Measurements from ENCODE around the gene RRP15. TPM values are rescaled to one million over a fixed set of nuclear protein-coding genes. Genes with fewer than 3 reads are reported as not detected.
"Not testable (repeated sequence)": the region's sequence is repeated elsewhere in the genome, so short reads cannot be mapped to it uniquely, and the experiment has no call there.

RRP15 gene
- total and polyA plus RNA-seq, 2 of the 8 experiments (the other 6 are each of a cell fraction or from before 2014, with no cell fraction given): 3.7 to 52.8 TPM

- TF ChIP-seq EZH2 (IDR thresholded peaks at IDR 0.05; ENCODE audit: low read depth, low read length, severe bottlenecking): no peak
- no peak for TF ChIP-seq CTBP2 (IDR thresholded peaks at IDR 0.05; ENCODE audit: borderline replicate concordance, insufficient read depth, insufficient read length, low read length)
Observed at GRCh38 chr1:218317061-218317460, 32.0 kb downstream of the RRP15 start (continued).

- H2BK15ac ChIP-seq (ENCODE audit: low read length); H2AFZ ChIP-seq (ENCODE audit: low read length); H3K79me1 ChIP-seq (ENCODE audit: low read depth, low read length); DNase-seq (ENCODE audit: low read depth in 1 of 2, low spot score in 2 of 2); H2AK5ac ChIP-seq (ENCODE audit: low read depth, low read length); H2BK20ac ChIP-seq (ENCODE audit: low read length); H4K8ac ChIP-seq (ENCODE audit: extremely low read depth, insufficient read depth, low read length); H4K20me1 ChIP-seq (replicated peaks in 1 of 2; ENCODE audit: control insufficient read depth in 1 of 2, insufficient read depth in 2 of 2, low read length in 2 of 2); H3K23me2 ChIP-seq (ENCODE audit: low read depth, low read length); H3K27me3 ChIP-seq (replicated peaks in 1 of 4; ENCODE audit: control insufficient read depth in 3 of 4, extremely low read depth in 1 of 4, insufficient read depth in 3 of 4, low read length in 3 of 4); H3K4me3 ChIP-seq (ENCODE audit: extremely low read depth in 1 of 4, insufficient read depth in 2 of 4, low read depth in 3 of 4, low read length in 4 of 4); H4K91ac ChIP-seq (replicated peaks; ENCODE audit: insufficient read length, low read length); H3K23ac ChIP-seq (ENCODE audit: insufficient read length); H2BK5ac ChIP-seq (ENCODE audit: low read depth, low read length); H3K4me1 ChIP-seq (replicated peaks in 1 of 4; ENCODE audit: control insufficient read depth in 3 of 4, insufficient read depth in 4 of 4, low read length in 3 of 4); H3K14ac ChIP-seq (ENCODE audit: insufficient read length); H4K5ac ChIP-seq (ENCODE audit: insufficient read length, low read depth, low read length); H3K79me2 ChIP-seq (ENCODE audit: control insufficient read depth in 1 of 2, insufficient read depth in 2 of 2, low read length in 2 of 2); H2BK120ac ChIP-seq (replicated peaks; ENCODE audit: low read depth, low read length); H3K4me2 ChIP-seq (ENCODE audit: insufficient read depth in 1 of 2, low read depth in 2 of 2, low read length in 2 of 2); H2BK12ac ChIP-seq (ENCODE audit: low read depth, low read length); FAIRE-seq; H3K9me3 ChIP-seq (ENCODE audit: insufficient read depth in 2 of 2, low read depth in 1 of 2, low read length in 1 of 2); H3K56ac ChIP-seq (replicated peaks; ENCODE audit: insufficient read length, low read depth, low read length); H3K18ac ChIP-seq (ENCODE audit: extremely low read depth, low read length); H3K9ac ChIP-seq (replicated peaks in 1 of 4; ENCODE audit: extremely low read depth in 1 of 4, low read depth in 3 of 4, low read length in 3 of 4); POLR2A ChIA-PET (ENCODE audit: partially characterized antibody); H3K27ac ChIP-seq (ENCODE audit: low read depth, low read length); H3K4ac ChIP-seq (replicated peaks; ENCODE audit: insufficient read length, low read depth, low read length): not testable (repeated sequence)
- H3K36me3 ChIP-seq (ENCODE audit: control insufficient read depth in 2 of 4, insufficient read depth in 4 of 4, low read length in 3 of 4): peaks cover 0 to 23% (median 8%) of the 10 kb centered on the region in 4 experiments; a peak in 5 of 8 replicates
- WGBS, 2 experiments (ENCODE audit: extremely low coverage in 1 of 2, insufficient coverage in 1 of 2, insufficient read length in 1 of 2, insufficient replicate concordance in 2 of 2, low coverage in 1 of 2, low lambda C conversion rate in 2 of 2, missing lambda C conversion rate in 1 of 2): no CpG with 5 or more reads among the region's 3 CpGs
- CTCF ChIA-PET (ENCODE audit: partially characterized antibody): interaction anchor here (1.3 kb wide), 1 partner anchor 10 kb away, joined by 4 read pairs; no protein-coding TSS in a partner anchor
Observed at GRCh38 chr1:218320182-218320581, 35.1 kb downstream of the RRP15 start.

All from H1 (cell line).